22Rv1 (cell line): ENCODE data around the gene SH3RF1.

Experiments used
- H3K27ac ChIP-seq: fragments of 450-650 bp; 2 replicates; pipeline ENCODE4 v1.5.1; 2017
- ZFX ChIP-seq: fragments of 450-650 bp; IDR thresholded peaks from 2 replicates; pipeline ENCODE4 v1.6.1; 2017; ENCODE audit warnings: antibody characterized with exemption, borderline replicate concordance
- TF ChIP-seq, protein P1 (sequence below): fragments of 450-650 bp; IDR thresholded peaks from 2 replicates; pipeline ENCODE4 v1.5.1; 2017; ENCODE audit warnings: mild to moderate bottlenecking

The SH3RF1 gene

DNA sequence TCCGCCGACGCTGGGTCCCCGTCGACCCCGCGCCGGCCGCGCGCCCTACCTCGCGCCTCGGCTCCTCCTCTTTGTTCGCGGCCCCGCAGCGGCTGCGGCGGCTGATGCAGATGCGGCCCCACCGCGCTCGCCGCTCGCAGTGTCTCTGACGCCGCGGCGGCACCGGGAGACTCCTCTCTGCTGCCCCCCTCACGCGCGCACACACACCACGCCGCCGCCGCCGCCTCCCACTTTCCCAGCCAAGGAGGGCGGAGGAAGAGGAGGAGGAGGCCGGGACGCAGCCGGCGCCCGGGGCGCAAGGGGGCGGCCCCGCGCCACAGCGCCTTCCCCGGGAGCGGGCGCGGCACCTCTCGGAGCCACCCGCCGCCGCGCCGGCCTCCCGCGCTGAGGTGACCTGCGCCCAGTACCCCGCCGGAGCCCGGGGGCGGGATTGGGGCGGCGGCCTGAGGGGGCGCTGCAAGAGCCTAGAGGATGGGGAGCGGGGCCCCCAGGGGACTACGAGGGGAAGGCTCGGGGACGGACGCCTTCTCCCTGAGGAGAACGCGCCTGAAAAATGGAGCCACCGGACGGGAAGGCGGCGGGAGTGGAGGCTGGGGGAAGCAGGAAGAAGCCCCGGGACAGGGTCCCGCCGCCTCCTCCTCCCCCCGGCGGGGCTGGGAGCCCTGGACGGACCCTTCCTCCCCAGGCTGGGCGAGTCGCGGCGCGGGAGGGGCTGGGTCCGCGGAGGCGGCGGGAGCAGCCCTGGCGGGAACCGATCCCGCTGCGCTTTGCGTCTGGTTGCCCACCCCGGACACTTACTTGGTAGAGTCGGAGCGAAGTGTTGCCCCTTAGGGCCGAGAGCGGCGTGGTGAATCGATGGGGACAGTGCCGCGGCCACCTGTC lies at the start of gene SH3RF1:
TSS of gene SH3RF1 (minus strand) at position 147 of the 882 bp plus-strand sequence. CDS start 1,744 bp downstream, outside the sequence.
- no peak for TF ChIP-seq ZFX
- TF ChIP-seq, protein P1, sequence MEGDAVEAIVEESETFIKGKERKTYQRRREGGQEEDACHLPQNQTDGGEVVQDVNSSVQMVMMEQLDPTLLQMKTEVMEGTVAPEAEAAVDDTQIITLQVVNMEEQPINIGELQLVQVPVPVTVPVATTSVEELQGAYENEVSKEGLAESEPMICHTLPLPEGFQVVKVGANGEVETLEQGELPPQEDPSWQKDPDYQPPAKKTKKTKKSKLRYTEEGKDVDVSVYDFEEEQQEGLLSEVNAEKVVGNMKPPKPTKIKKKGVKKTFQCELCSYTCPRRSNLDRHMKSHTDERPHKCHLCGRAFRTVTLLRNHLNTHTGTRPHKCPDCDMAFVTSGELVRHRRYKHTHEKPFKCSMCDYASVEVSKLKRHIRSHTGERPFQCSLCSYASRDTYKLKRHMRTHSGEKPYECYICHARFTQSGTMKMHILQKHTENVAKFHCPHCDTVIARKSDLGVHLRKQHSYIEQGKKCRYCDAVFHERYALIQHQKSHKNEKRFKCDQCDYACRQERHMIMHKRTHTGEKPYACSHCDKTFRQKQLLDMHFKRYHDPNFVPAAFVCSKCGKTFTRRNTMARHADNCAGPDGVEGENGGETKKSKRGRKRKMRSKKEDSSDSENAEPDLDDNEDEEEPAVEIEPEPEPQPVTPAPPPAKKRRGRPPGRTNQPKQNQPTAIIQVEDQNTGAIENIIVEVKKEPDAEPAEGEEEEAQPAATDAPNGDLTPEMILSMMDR: peak; percentile 17
- H3K27ac ChIP-seq: peak within 1 kb of the TSS; percentile 60

DNA sequence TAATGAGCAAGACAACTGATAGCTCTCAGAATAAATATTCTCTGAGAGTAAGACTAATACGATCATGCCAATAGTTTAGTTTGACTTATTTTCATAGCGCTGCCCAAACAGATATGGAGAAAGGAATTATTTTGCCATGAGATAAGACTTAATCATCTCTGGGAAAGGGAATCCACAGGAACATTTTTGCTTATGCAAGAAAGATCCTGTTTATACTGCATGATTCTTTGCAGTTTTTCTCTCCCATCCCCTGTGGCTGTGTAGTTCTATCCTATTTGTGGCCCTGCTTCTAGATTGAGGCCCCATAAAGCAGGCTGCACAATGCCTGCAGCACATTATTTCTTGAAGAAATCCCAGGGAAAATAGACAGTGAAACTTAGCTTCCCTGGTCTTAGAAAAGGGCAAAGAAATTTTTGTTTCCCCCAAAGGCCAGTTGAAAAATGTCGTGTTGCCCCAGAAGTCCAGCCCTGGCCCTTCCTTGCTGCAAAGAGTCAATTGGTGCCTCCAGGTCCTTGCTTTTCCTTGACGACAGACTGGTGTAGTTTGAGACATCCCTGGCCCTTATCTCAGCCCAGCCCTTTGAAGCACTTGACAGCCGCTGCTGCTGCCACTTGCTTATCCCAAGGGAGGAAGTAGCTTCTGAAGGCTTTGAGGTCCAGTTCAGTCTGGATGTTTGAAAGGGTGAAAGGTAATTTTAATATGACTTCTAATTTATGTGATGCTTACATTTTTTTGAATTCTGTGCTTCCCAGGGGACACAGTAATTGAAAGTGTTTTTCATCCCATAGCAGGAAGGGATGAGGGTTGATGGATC lies 45.0 kb upstream of the SH3RF1 start:
- H3K27ac ChIP-seq: no peak overlapping the region
- TF ChIP-seq, protein P1: no peak
- no peak for TF ChIP-seq ZFX

GRCh38 chr4:169314906-169315305 lies 44.1 kb upstream of the SH3RF1 start:
- peak overlapping the region; percentile 50 for H3K27ac ChIP-seq
- no peak for TF ChIP-seq ZFX
- TF ChIP-seq, protein P1: no peak

GRCh38 chr4:169313732-169314131 lies 43.0 kb upstream of the SH3RF1 start:
- TF ChIP-seq ZFX: no peak
- TF ChIP-seq, protein P1: no peak
- H3K27ac ChIP-seq: no peak overlapping the region

- H3K27ac ChIP-seq: no peak overlapping the region
- TF ChIP-seq, protein P1: no peak
- TF ChIP-seq ZFX: no peak
These were observed 42.1 kb upstream of the SH3RF1 start for GRCh38 chr4:169312690-169313422.

GRCh38 chr4:169311643-169312365 lies 41.0 kb upstream of the SH3RF1 start:
- no peak overlapping the region for H3K27ac ChIP-seq
- TF ChIP-seq ZFX: no peak
- TF ChIP-seq, protein P1: peak; percentile 58
